Measurements from ENCODE around the gene PRR16. TPM values are rescaled to one million over a fixed set of nuclear protein-coding genes. Genes with fewer than 3 reads are reported as not detected.

The PRR16 gene
- total RNA-seq, 2 donors from 2014 or later = 4.7 to 4.8 TPM

- no peak for DNase-seq
- intact Hi-C loops (cut with DNase I) = no loop called here
- ATAC-seq = no peak
Measured at GRCh38 chr5:120545007-120545406, 80.9 kb downstream of the PRR16 start.

- DNase-seq = no peak
- intact Hi-C loops (cut with DNase I) = no loop called here
- no peak for ATAC-seq
Measured at GRCh38 chr5:120545951-120546350, 81.9 kb downstream of the PRR16 start.

GRCh38 chr5:120546922-120547321, 82.8 kb downstream of the PRR16 start:
- intact Hi-C loops (cut with DNase I) = no loop called here
- ATAC-seq (no peak), DNase-seq (no peak)

GRCh38 chr5:120550358-120550757, 86.3 kb downstream of the PRR16 start:
- no peak for DNase-seq
- no peak for ATAC-seq
- intact Hi-C loops (cut with DNase I) = no loop called here

GRCh38 chr5:120552638-120553037, 88.5 kb downstream of the PRR16 start:
- intact Hi-C loops (cut with DNase I) = no loop called here
- DNase-seq (no peak), ATAC-seq (no peak)

- DNase-seq (no peak), ATAC-seq (no peak)
- intact Hi-C loops (cut with DNase I) = no loop called here
Measured at GRCh38 chr5:120555345-120555744, 91.2 kb downstream of the PRR16 start.

GRCh38 chr5:120564013-120564412, 99.9 kb downstream of the PRR16 start:
- ATAC-seq (no peak), DNase-seq (no peak)
- intact Hi-C loops (cut with DNase I) = no loop called here

- DNase-seq (no peak), ATAC-seq (no peak)
- intact Hi-C loops (cut with DNase I) = no loop called here
Measured at GRCh38 chr5:120567066-120567465, 103.0 kb downstream of the PRR16 start.

- DNase-seq = no peak
- intact Hi-C loops (cut with DNase I) = no loop called here
- ATAC-seq = no peak
Measured at GRCh38 chr5:120567921-120568320, 103.8 kb downstream of the PRR16 start.

- DNase-seq (no peak), ATAC-seq (no peak)
- intact Hi-C loops (cut with DNase I) = no loop called here
Measured at GRCh38 chr5:120568711-120569110, 104.6 kb downstream of the PRR16 start.

GRCh38 chr5:120576588-120576987, 112.5 kb downstream of the PRR16 start:
- intact Hi-C loops (cut with DNase I) = no loop called here
- DNase-seq = no peak

GRCh38 chr5:120582635-120583034, 118.5 kb downstream of the PRR16 start:
- intact Hi-C loops (cut with DNase I) = no loop called here
- DNase-seq (no peak), ATAC-seq (no peak)

More at GRCh38 chr5:120576588-120576987, 112.5 kb downstream of the PRR16 start:
- ATAC-seq = no peak

- DNase-seq (no peak), ATAC-seq (no peak)
- intact Hi-C loops (cut with DNase I) = no loop called here
Measured at GRCh38 chr5:120586646-120587045, 122.5 kb downstream of the PRR16 start.

- DNase-seq (no peak), ATAC-seq (no peak)
- intact Hi-C loops (cut with DNase I) = no loop called here
Measured at GRCh38 chr5:120591911-120592310, 127.8 kb downstream of the PRR16 start.

- ATAC-seq = no peak
- intact Hi-C loops (cut with DNase I) = no loop called here
- no peak for DNase-seq
Measured at GRCh38 chr5:120599576-120599975, 135.5 kb downstream of the PRR16 start.

GRCh38 chr5:120600639-120601038, 136.5 kb downstream of the PRR16 start:
- ATAC-seq = no peak
- no peak for DNase-seq
- intact Hi-C loops (cut with DNase I) = no loop called here

GRCh38 chr5:120602033-120602432, 137.9 kb downstream of the PRR16 start:
- ATAC-seq (no peak), DNase-seq (no peak)
- intact Hi-C loops (cut with DNase I) = no loop called here

- DNase-seq = no peak
- intact Hi-C loops (cut with DNase I) = no loop called here
- no peak for ATAC-seq
Measured at GRCh38 chr5:120604884-120605283, 140.8 kb downstream of the PRR16 start.

GRCh38 chr5:120605325-120606079, 141.4 kb downstream of the PRR16 start:
- intact Hi-C loops (cut with DNase I) = no loop called here
- DNase-seq = no peak

GRCh38 chr5:120609570-120609969, 145.5 kb downstream of the PRR16 start:
- DNase-seq = no peak
- intact Hi-C loops (cut with DNase I) = no loop called here

More at GRCh38 chr5:120605325-120606079, 141.4 kb downstream of the PRR16 start:
- no peak for ATAC-seq

GRCh38 chr5:120610145-120610544, 146.0 kb downstream of the PRR16 start:
- DNase-seq = no peak
- intact Hi-C loops (cut with DNase I) = no loop called here
- ATAC-seq = no peak

More at GRCh38 chr5:120609570-120609969, 145.5 kb downstream of the PRR16 start:
- ATAC-seq = no peak

Data from left cardiac atrium (tissue), 4 donors.